Karpas-422 (cell line): Measurements from ENCODE around the gene MSANTD1. TPM values are rescaled to one million over a fixed set of nuclear protein-coding genes. Genes with fewer than 3 reads are reported as not detected.

ENCODE experiments used
- DNase-seq: peaks from one replicate; pipeline ENCODE4 v3.0.0-alpha.2; 2015
- H2AFZ ChIP-seq: fragments of 200-600 bp; sonication (generic); 2 replicates; pipeline ENCODE4 v1.6.1; 2014; ENCODE audit warnings: antibody characterized with exemption, low read length, mixed read lengths
- H3K27ac ChIP-seq: fragments of 200-600 bp; sonication (generic); 2 replicates; pipeline ENCODE4 v1.5.1; 2014; ENCODE audit warnings: mild to moderate bottlenecking, low read length, moderate library complexity
- H3K27me3 ChIP-seq: fragments of 200-600 bp; sonication (generic); 2 replicates; pipeline ENCODE4 v1.6.1; 2014; ENCODE audit warnings: low read length, mixed read lengths
- H3K36me3 ChIP-seq: fragments of 200-600 bp; sonication (generic); 2 replicates; pipeline ENCODE4 v1.6.1; 2014; ENCODE audit warnings: low read length, mixed read lengths; ENCODE audit not compliant: insufficient read depth
- H3K4me1 ChIP-seq: fragments of 200-600 bp; sonication (generic); 2 replicates; pipeline ENCODE4 v1.6.1; 2014; ENCODE audit warnings: mild to moderate bottlenecking, low read length, mixed read lengths
- H3K4me2 ChIP-seq: fragments of 200-600 bp; sonication (generic); 2 replicates; pipeline ENCODE4 v1.6.1; 2014; ENCODE audit warnings: low read length, low read depth, mild to moderate bottlenecking; ENCODE audit not compliant: poor library complexity, severe bottlenecking
- H3K4me3 ChIP-seq: fragments of 200-600 bp; sonication (generic); 2 replicates; pipeline ENCODE4 v1.5.1; 2014; ENCODE audit warnings: mild to moderate bottlenecking, antibody characterized with exemption, low read length, mixed read lengths
- H3K79me2 ChIP-seq: fragments of 200-600 bp; sonication (generic); 2 replicates; pipeline ENCODE4 v1.6.1; 2014; ENCODE audit warnings: mild to moderate bottlenecking, low read length, mixed read lengths
- H3K9ac ChIP-seq: fragments of 200-600 bp; sonication (generic); 2 replicates; pipeline ENCODE4 v1.6.0; 2014; ENCODE audit warnings: low read length
- H3K9me2 ChIP-seq: fragments of 200-600 bp; sonication (generic), shearing (Covaris generic); replicated peaks from 2 replicates; pipeline ENCODE4 v1.6.0; 2014; ENCODE audit warnings: mild to moderate bottlenecking, low read length, moderate library complexity; ENCODE audit not compliant: insufficient read depth
- H3K9me3 ChIP-seq: fragments of 300-700, 200-600 bp; sonication (generic); 2 replicates; pipeline ENCODE4 v1.6.1; 2014; ENCODE audit warnings: low read length, mixed read lengths
- H4K20me1 ChIP-seq: fragments of 200-600 bp; sonication (generic); 2 replicates; pipeline ENCODE4 v1.6.1; 2014; ENCODE audit warnings: mild to moderate bottlenecking, antibody characterized with exemption, low read length, low read depth; ENCODE audit not compliant: insufficient read depth
- total RNA-seq: library from RNA; depleted of rRNA; stranded (reverse); fragments of >200 nt; shearing (Covaris generic); gene quantifications from 2 replicates; pipeline ENCODE4 v1.2.3, GENCODE V29; 2014; ENCODE audit warnings: low replicate concordance

The MSANTD1 gene
- total RNA-seq, 1 experiment from 2014 or later = 0.52 TPM

- peaks cover 8% of the 10 kb centered on the region for H3K4me1 ChIP-seq
- H3K36me3 ChIP-seq = no peaks in the 10 kb centered on the region
- no peaks in the 10 kb centered on the region for H3K9me3 ChIP-seq
- H3K9ac ChIP-seq = no peak overlapping the region
- no peaks in the 10 kb centered on the region for H4K20me1 ChIP-seq
- H2AFZ ChIP-seq = no peak overlapping the region
- no peaks in the 10 kb centered on the region for H3K79me2 ChIP-seq
- H3K9me2 ChIP-seq = no peaks in the 10 kb centered on the region
- no peak for DNase-seq
- H3K27ac ChIP-seq = no peak overlapping the region
- H3K4me2 ChIP-seq = no peak overlapping the region
- H3K27me3 ChIP-seq = no peaks in the 10 kb centered on the region
- no peak overlapping the region for H3K4me3 ChIP-seq
Measured at GRCh38 chr4:3252480-3252828, 3.5 kb downstream of the MSANTD1 start.

GRCh38 chr4:3252831-3253641, 4.1 kb downstream of the MSANTD1 start:
- Histone ChIP-seq H3K4me1 (peaks cover 11% of the 10 kb centered on the region), H3K4me3 (no peak overlapping the region), H3K27ac (no peak overlapping the region), H3K27me3 (no peaks in the 10 kb centered on the region), H4K20me1 (no peaks in the 10 kb centered on the region), H3K36me3 (no peaks in the 10 kb centered on the region), H3K9ac (no peak overlapping the region), H3K9me3 (no peaks in the 10 kb centered on the region), H3K79me2 (no peaks in the 10 kb centered on the region), H3K9me2 (no peaks in the 10 kb centered on the region), H2AFZ (no peak overlapping the region), H3K4me2 (no peak overlapping the region)
- DNase-seq = no peak

GRCh38 chr4:3253808-3254207, 4.8 kb downstream of the MSANTD1 start:
- H3K4me3 ChIP-seq = no peak overlapping the region
- no peaks in the 10 kb centered on the region for H3K27me3 ChIP-seq
- no peaks in the 10 kb centered on the region for H4K20me1 ChIP-seq
- DNase-seq = no peak
- H3K79me2 ChIP-seq = no peaks in the 10 kb centered on the region
- H3K9me3 ChIP-seq = no peaks in the 10 kb centered on the region
- no peak overlapping the region for H3K9ac ChIP-seq
- no peak overlapping the region for H2AFZ ChIP-seq
- H3K27ac ChIP-seq = no peak overlapping the region
- no peaks in the 10 kb centered on the region for H3K9me2 ChIP-seq
- no peaks in the 10 kb centered on the region for H3K36me3 ChIP-seq
- H3K4me2 ChIP-seq = no peak overlapping the region
- H3K4me1 ChIP-seq = peaks cover 11% of the 10 kb centered on the region

GRCh38 chr4:3254302-3255131, 5.6 kb downstream of the MSANTD1 start:
- Histone ChIP-seq H3K27ac (no peak overlapping the region), H3K4me3 (no peak overlapping the region), H2AFZ (no peak overlapping the region), H3K27me3 (no peaks in the 10 kb centered on the region), H4K20me1 (no peaks in the 10 kb centered on the region), H3K9me2 (no peaks in the 10 kb centered on the region), H3K9me3 (no peaks in the 10 kb centered on the region), H3K36me3 (no peaks in the 10 kb centered on the region), H3K4me2 (no peak overlapping the region), H3K4me1 (peaks cover 11% of the 10 kb centered on the region), H3K79me2 (no peaks in the 10 kb centered on the region), H3K9ac (no peak overlapping the region)
- DNase-seq = no peak

- Histone ChIP-seq H3K4me2 (no peak overlapping the region), H3K9ac (no peak overlapping the region), H3K36me3 (no peaks in the 10 kb centered on the region), H3K4me3 (no peak overlapping the region), H4K20me1 (no peaks in the 10 kb centered on the region), H2AFZ (no peak overlapping the region), H3K9me2 (no peaks in the 10 kb centered on the region), H3K79me2 (no peaks in the 10 kb centered on the region), H3K27me3 (no peaks in the 10 kb centered on the region), H3K4me1 (peaks cover 11% of the 10 kb centered on the region), H3K27ac (no peak overlapping the region), H3K9me3 (no peaks in the 10 kb centered on the region)
- DNase-seq = no peak
Measured at GRCh38 chr4:3255611-3256186, 6.7 kb downstream of the MSANTD1 start.

GRCh38 chr4:3256230-3257102, 7.5 kb downstream of the MSANTD1 start:
- Histone ChIP-seq H3K9me3 (no peaks in the 10 kb centered on the region), H3K27ac (no peak overlapping the region), H3K4me2 (no peak overlapping the region), H3K27me3 (no peaks in the 10 kb centered on the region), H2AFZ (no peak overlapping the region), H3K79me2 (no peaks in the 10 kb centered on the region), H3K4me1 (peaks cover 11% of the 10 kb centered on the region), H3K9me2 (no peaks in the 10 kb centered on the region), H4K20me1 (no peaks in the 10 kb centered on the region), H3K4me3 (no peak overlapping the region), H3K36me3 (no peaks in the 10 kb centered on the region), H3K9ac (no peak overlapping the region)
- no peak for DNase-seq

GRCh38 chr4:3257103-3257555, 8.2 kb downstream of the MSANTD1 start:
- H3K9me3 ChIP-seq = no peaks in the 10 kb centered on the region
- H3K79me2 ChIP-seq = no peaks in the 10 kb centered on the region
- no peaks in the 10 kb centered on the region for H3K27me3 ChIP-seq
- no peak for DNase-seq
- H3K36me3 ChIP-seq = no peaks in the 10 kb centered on the region
- H3K9ac ChIP-seq = no peak overlapping the region
- no peak overlapping the region for H3K4me2 ChIP-seq
- H3K9me2 ChIP-seq = no peaks in the 10 kb centered on the region
- no peak overlapping the region for H2AFZ ChIP-seq
- H3K4me1 ChIP-seq = peaks cover 11% of the 10 kb centered on the region
- H4K20me1 ChIP-seq = no peaks in the 10 kb centered on the region
- no peak overlapping the region for H3K27ac ChIP-seq
- H3K4me3 ChIP-seq = no peak overlapping the region
